GM18508 (cell line): Measurements from ENCODE around the gene INTS2.
"Not testable (repeated sequence)": the region's sequence is repeated elsewhere in the genome, so short reads cannot be mapped to it uniquely, and the experiment has no call there.

Experiments
- ATAC-seq: cut with Tn5 transposase; IDR thresholded peaks from one replicate; pipeline ENCODE4 v1.9.1; 2021; ENCODE audit warnings: moderate number of reproducible peaks; ENCODE audit not compliant: insufficient read depth, unreplicated experiment

INTS2 gene, protein sequence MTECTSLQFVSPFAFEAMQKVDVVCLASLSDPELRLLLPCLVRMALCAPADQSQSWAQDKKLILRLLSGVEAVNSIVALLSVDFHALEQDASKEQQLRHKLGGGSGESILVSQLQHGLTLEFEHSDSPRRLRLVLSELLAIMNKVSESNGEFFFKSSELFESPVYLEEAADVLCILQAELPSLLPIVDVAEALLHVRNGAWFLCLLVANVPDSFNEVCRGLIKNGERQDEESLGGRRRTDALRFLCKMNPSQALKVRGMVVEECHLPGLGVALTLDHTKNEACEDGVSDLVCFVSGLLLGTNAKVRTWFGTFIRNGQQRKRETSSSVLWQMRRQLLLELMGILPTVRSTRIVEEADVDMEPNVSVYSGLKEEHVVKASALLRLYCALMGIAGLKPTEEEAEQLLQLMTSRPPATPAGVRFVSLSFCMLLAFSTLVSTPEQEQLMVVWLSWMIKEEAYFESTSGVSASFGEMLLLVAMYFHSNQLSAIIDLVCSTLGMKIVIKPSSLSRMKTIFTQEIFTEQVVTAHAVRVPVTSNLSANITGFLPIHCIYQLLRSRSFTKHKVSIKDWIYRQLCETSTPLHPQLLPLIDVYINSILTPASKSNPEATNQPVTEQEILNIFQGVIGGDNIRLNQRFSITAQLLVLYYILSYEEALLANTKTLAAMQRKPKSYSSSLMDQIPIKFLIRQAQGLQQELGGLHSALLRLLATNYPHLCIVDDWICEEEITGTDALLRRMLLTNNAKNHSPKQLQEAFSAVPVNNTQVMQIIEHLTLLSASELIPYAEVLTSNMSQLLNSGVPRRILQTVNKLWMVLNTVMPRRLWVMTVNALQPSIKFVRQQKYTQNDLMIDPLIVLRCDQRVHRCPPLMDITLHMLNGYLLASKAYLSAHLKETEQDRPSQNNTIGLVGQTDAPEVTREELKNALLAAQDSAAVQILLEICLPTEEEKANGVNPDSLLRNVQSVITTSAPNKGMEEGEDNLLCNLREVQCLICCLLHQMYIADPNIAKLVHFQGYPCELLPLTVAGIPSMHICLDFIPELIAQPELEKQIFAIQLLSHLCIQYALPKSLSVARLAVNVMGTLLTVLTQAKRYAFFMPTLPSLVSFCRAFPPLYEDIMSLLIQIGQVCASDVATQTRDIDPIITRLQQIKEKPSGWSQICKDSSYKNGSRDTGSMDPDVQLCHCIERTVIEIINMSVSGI

DNA sequence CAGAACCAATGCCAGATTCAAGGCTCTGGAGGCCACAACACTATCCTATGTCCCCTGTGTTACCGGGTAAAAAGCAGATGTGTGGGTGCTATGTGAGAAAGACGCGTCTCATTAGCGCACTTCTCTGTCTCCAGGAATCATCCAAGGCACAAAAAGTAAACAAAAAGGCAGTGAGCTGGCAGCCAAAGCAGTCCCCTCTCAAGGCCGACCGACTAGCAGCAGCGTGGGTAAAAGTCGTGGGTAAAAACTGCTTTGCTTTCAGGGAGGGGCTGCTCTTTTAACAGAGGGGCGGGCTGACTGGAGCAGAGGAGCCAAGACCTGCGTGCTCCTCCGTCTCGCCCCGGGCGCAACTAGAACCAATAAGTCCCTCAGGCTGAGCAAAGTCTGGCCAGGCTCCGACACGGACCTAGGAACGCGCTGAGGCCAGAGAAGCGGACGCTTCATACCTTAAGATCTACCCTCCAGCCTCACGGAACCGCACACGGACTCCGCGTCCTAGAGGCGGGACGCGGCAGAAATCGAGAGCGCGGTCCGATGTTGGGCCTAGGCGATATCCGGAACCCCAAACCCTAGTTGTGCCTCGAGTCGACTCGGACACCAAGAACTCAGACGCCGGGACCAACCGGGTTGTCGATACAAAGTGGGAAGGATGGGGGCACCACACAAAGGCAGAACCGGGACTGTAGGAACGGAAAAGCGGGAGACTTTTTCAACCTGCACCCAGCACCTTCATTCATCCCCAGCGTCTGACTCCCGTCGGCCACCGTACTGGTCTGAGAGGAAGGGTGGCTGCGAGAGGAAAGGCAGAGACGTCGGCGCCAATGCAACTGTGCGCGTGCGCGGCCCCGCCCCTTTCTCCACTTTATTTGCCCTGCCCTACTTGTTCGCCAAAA is at the start of gene INTS2:
INTS2 (minus strand) TSS at position 775 of the 893 bp plus-strand sequence. CDS start 1,338 bp downstream, outside the sequence.
- ATAC-seq = no peak

DNA sequence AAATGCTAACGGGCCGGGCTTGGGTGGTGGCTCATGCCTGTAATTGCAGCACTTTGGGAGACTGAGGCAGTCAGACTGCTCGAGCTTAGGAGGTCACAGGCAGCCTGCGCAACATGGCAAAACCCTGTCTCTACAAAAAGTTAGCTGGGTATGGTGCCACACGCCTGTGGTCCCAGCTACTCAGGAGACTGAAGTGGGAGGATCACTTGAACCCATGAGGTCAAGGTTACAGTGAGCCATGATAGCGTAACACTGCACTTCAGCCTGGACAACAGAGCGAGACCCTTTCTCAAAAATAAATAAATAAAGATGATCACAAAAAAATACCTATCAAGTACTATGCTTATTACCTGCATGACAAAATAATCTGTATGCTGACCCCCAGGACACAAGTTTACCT is 46.3 kb upstream of the INTS2 start:
- ATAC-seq = no peak

DNA sequence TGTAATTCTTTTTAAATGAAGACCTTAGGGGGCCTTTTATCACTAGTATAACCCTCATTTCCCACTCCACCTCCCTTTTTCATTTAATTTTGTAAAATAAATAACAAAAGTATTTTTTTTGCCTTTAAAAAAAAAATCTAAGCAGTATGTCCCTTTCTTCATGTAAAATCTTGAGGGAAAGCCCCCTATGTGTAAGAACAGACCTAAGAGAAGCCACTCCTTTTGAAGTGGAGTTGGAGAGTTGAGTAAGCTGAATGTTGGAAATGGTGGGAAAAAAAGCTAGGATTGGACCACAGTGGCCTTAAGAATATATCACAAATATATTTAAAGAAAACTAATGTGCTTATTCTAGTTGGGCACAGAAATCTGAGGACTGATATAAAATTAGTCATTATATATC is 44.5 kb upstream of the INTS2 start:
- no peak for ATAC-seq

DNA sequence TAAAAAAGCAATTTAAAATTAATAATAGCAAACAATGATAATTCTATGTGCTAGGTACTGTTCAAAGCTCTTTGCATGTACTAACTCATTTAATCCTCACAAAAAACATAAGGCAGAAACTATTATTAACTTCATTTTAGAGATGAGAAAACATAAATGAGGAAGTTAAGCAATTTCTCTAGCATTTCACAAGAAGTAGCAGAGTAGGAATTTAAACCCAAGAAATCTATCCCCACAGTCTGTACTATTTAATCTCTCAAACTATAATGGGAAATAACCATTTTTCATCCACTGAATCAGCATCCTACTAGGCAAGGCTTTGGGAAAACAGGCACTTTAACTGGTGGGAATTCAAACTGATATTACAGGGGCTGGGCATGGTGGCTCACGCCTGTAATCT is 42.2 kb upstream of the INTS2 start:
- no peak for ATAC-seq

DNA sequence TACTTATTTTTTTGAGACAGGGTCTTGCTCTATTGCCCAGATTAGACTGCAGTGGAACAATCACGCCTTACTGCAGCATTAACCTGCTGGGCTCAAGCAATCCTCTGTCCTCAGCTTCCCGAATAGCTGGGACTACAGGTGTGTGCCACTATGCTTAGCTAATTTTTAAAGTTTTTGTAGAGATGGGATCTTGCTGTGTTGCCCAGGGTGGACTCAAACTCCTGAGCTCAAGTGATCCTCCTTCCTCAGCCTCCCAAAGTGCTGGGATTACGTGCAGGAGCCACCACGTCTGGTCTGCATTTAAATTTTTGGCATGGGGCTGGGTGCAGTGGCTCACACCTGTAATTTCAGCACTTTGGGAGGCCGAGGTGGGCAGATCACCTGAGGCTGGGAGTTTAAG is 41.0 kb upstream of the INTS2 start:
- ATAC-seq = no peak

DNA sequence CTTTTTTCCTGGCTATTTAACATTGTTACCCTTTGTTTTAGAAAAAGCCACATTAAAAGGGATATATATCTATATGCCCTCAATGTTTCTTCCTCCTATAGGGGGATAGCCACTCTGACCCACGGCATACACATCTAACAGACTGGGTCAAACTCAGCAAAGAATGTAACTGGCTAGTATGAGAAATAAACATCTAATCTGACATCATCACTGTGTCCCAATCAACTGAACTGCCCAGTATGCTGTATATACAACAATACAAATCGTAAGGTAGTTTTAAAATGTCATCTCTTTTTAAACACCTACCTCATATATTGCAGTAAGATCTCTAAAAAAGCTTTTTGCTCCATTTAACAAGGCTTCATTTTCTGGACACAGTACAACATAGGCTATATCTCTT is 39.9 kb upstream of the INTS2 start:
- ATAC-seq = no peak

DNA sequence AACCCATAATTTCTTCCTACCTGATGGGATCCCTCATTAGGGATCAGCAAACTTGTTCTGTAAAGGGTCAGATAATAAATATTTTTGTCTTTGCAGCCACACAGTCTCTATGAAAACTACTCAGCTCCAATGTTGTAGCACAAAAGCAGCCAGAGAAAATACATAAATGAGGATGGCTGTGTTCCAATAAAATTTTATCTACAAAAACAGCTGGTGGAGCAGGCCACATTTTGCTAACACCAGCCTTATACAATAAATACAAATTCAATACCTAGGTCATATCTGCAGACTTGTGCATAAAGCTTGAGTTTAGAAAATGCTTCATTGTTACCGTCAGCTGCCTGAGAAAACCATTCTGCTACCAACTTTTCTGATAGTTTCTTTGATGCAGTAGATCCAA is 38.4 kb upstream of the INTS2 start:
- ATAC-seq = no peak

DNA sequence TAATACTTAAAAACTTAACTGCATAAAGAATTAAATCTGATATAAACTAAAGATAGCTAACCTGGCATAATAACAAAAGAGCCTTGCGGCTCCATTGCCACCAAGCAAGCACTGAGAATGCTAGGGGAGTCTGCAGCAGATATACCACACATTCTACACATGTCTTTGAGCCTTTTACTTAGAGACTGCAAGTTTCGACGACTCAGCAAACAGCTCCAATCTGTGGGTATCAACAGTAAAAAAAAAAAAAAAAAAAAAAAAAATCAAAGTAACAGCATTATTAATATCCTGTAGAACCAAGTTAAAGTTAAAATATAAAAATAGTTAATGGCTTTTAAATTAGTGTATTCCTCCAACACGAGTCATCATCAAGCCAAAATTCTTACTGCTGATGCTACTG is 27.8 kb upstream of the INTS2 start:
- no peak for ATAC-seq

DNA sequence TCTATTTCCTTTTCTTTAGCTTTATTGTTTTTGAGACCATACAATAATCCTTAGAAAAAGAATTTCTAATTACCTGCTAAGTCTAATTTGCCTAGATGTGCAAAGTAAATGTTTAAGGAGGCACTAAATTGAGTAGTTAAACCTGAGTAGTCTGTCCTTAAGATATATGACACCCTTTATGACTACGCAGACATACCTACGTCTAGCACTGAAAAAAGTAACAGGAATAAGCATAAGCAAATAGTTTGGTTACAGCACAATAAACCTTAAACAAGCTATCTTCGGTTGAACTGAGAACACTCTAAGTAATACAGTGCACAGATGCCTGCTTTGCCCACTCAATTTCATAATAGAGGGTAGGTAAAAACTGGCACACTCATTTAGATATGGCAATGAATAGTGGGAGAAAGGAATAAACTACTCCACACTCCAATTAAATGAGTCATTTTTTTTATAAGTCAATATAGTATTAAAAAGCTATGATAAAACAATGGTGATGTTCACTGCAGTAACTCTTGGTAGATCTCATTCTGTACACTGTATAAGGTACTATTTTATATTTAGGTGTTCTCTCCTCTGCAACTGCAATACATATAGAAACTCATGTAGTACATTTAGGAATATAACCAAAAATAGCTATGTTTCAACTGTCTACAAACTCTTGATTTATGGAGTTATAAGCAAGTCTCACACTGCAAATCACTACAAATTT is 19.7 kb upstream of the INTS2 start:
- no peak for ATAC-seq

DNA sequence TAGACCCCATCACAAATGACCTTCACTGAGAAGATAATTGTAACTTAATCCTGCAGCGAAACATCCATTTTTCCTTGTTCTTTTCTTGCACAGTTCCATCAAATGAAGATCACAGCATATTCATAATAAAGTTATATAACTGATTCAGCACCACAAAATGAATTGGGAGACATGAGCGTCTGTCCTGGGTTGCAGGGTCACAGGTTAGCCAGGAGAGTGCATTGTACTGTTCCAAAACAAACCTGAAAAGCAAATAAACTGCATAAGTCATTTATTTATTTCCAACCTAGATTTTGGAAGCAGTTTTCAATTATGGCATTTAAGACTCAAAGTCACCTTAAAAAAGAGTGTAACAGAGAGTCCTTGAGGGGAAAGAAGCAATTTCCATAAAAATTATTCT is 18.6 kb upstream of the INTS2 start:
- ATAC-seq = no peak

DNA sequence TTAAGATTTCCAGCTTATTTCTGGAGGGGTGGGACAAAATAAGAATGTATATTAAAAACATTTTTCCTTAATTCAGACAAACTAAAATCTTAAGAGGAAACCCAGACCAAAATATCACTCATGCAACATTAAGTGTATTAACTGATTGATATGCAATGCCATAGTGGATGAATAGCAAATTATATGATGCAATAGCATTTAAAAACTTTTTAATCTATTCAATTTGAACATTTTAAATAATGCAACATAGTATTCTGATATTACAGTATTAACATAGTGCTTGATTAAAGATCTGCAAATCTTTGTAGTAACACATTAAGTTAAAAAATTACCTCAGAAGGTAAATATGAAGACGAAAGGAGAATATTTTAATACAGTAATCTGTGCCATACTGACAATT is 15.3 kb upstream of the INTS2 start:
- no peak for ATAC-seq

DNA sequence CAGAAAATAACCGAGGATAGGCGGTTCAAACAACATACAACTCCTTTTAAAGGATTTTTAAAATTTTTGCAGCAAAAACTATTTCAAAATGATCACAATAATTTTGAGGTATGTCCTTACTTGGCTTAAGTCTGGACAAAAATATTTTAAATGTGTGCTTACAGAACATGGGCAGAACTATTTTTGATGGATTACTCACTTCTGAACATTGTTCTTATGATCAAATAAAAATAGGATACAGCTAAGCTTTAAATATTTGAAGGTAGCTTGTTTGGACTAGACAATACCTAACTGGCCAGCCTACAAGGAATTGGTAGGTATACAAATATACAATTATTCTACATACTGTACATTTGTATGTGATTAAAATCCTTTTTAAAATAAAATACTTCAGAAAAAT is 14.3 kb upstream of the INTS2 start:
- ATAC-seq = no peak

DNA sequence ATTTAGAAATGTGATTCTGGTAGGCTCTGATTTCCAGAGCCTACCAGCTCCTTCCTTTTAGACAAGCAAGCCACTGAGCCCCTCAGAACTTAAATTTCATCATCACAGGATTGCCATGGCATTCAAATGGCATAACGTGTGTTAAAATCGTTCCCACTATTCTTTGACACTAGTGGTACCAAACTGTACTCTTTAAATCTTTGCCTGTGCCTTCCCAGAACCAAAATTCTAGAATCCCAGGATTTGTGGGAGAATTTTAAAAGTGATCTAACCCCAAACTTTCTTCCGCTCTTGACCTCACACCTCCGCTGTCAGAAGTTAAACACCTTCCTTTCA is 287 bp upstream of the INTS2 start:
- ATAC-seq = no peak

DNA sequence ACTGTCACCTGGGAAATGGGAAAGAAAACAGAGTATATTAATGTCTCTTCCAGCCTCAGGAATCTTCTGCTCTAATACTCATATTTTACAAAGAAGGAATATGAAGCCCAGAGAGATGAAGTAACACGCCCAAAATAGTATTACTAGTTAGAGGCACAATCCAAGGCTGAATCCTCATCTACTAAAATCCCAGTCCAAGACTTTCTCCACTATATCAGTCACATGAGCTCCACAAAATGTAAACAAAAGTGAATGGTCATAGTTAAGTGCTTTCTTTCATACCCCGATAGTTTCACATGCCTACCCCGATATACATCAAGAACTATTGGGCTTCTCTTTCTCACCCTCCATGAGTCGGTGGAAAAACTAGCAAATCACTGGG is 965 bp downstream of the INTS2 start:
- no peak for ATAC-seq

DNA sequence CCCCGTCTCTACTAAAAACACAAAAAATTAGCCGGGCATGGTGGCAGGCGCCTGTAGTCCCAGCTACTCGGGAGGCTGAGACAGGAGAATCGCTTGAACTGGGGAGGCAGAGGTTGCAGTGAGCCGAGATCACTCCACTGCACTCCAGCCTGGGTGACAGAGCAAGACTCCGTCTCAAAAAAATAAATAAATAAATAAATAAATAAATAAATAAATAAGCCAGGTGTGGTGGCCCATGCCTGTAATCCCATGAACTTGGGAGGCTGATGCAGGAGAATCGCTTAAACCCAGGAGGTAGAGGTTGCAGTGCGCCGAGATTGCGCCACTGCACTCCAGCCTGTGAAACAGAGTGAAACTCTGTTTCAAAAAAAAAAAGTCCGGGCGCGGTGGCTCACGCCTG is 12.6 kb downstream of the INTS2 start:
- ATAC-seq = not testable (repeated sequence)

DNA sequence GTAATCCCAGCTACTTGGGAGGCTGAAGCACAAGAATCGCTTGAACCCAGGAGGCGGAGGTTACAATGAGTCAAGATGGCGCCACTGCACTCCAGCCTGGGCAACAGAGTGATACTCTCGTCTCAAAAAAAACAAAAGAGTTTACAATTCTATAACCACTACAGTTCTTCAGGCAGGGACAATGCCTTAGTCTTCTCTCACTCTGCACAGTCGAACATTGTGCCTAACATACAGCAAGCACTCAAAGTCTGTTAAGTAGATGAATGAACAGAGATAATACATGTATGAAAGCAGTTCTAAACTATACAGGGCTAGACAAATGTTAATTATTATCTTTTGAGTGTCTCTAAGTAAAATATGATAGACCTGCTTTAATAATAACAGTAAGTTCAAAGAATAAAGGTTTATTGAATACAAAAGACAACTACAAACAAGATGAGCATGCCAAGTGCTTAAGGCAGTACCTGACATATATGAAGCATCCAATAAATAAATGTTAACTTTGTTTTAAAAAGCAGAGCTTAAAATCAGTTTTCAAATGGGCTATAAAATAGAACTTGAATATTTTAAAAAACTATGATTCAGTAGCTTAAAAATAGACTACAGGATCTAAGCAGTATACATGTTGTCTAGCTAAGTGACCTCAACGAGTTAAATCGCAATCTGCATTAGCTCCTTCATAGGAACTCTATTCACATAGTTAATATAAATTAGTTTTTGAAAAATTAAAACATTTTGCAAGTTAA is 19.3 kb downstream of the INTS2 start:
- no peak for ATAC-seq

DNA sequence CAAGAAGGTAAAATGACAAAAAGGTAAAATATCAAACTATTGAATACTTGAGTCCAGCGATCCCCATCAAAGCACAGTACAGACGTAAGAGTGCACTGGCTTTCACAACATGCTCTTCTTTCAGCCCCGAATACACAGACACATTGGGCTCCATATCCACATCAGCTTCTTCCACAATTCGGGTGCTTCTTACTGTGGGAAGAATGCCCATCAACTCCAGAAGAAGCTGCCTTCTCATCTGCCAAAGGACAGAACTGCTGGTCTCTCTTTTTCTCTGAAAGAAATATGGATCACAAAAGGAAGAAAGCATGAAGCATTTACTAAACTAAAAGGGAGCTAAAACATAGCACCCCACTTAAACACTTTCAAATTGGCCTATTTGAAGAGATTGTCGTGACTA is 20.4 kb downstream of the INTS2 start:
- no peak for ATAC-seq

DNA sequence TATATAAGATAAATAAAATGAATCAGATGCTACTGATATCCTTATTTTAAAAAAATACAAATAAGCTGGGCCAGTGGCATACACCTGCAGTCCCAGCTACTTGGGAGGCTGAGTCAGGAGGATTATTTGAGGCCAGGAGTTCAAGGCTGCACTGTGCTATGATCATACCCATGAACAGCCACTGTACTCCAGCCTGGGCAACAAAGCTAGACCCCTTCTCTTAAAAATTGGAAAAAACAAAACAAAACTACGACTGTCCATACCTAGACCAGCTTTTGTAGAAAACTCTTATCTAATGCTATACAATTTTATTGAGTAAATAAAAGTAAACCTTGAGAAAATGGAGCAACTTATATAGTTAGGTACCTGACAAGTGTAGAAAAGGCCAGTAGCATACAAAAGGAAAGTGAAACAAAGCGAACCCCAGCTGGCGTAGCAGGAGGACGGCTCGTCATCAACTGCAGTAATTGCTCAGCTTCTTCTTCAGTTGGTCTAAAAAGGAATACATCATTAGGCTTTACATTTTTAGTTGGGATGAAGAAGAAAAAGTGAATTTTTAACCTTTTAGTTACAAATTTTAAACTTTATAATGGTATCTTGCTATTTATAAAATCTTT is 23.6 kb downstream of the INTS2 start:
- no peak for ATAC-seq
